ENCODE results near the gene ZFP69.

The ZFP69 gene

DNA sequence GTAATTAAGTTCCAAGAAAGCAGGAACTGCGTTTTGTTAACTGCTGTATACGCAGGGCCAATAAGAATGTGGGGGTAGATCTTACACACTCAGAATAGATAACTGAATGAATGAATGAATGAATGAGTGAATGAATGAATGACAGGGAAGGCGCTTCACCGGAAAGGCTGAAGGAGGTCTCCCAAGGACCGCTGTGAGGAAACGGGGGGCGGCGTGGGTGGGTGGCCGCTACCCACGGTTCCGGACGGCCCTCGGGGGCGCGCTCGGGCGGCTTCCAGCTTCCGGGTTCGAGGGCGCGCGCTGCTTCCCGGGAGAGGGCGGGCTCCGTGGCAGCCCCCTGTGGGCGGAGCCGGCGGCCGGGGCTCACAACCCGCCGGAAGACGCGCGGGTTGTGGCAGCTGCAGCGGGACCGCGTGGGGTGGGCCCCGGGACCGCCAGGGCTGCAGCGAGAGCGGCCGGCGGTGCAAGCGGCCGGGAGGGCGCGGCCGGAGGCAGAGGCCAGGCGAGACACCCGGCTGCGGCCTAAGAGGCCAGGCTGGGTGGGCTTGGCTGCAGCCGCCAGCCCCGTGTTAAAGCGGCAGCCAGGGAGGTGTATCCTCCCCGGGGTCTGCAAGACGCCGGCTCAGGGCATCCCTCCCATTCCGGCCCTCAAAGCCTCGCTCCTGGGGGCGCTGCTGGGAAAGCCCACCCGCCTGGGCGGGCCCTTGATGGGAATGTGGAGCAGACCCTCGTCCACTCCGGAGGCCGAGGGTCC is at the start of gene ZFP69:
ZFP69 (plus strand) TSS at position 367 of the 754 bp plus-strand sequence. CDS start 2,072 bp downstream, outside the sequence.
- H3K27ac ChIP-seq = no peak within 1 kb of the TSS
- TF ChIP-seq ZFX (IDR thresholded peaks at IDR 0.05) = no peak
- TF ChIP-seq, protein P1, sequence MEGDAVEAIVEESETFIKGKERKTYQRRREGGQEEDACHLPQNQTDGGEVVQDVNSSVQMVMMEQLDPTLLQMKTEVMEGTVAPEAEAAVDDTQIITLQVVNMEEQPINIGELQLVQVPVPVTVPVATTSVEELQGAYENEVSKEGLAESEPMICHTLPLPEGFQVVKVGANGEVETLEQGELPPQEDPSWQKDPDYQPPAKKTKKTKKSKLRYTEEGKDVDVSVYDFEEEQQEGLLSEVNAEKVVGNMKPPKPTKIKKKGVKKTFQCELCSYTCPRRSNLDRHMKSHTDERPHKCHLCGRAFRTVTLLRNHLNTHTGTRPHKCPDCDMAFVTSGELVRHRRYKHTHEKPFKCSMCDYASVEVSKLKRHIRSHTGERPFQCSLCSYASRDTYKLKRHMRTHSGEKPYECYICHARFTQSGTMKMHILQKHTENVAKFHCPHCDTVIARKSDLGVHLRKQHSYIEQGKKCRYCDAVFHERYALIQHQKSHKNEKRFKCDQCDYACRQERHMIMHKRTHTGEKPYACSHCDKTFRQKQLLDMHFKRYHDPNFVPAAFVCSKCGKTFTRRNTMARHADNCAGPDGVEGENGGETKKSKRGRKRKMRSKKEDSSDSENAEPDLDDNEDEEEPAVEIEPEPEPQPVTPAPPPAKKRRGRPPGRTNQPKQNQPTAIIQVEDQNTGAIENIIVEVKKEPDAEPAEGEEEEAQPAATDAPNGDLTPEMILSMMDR (conservative IDR thresholded peaks at IDR 0.05) = no peak

- TF ChIP-seq, protein P1 (conservative IDR thresholded peaks at IDR 0.05) = no peak
- no peak for TF ChIP-seq ZFX (IDR thresholded peaks at IDR 0.05)
- no peak overlapping the region for H3K27ac ChIP-seq
These were observed 45.7 kb upstream of the ZFP69 start for GRCh38 chr1:40431385-40431784.

GRCh38 chr1:40432644-40433390 is 44.3 kb upstream of the ZFP69 start:
- H3K27ac ChIP-seq = no peak overlapping the region
- TF ChIP-seq, protein P1 (conservative IDR thresholded peaks at IDR 0.05) = no peak

- TF ChIP-seq ZFX (IDR thresholded peaks at IDR 0.05) = no peak
- TF ChIP-seq, protein P1 (conservative IDR thresholded peaks at IDR 0.05) = no peak
- no peak overlapping the region for H3K27ac ChIP-seq
These were observed 41.6 kb upstream of the ZFP69 start for GRCh38 chr1:40435471-40435870.

GRCh38 chr1:40435876-40436275 is 41.2 kb upstream of the ZFP69 start:
- TF ChIP-seq, protein P1 (conservative IDR thresholded peaks at IDR 0.05) = no peak
- TF ChIP-seq ZFX (IDR thresholded peaks at IDR 0.05) = no peak
- H3K27ac ChIP-seq = no peak overlapping the region

- no peak overlapping the region for H3K27ac ChIP-seq
- no peak for TF ChIP-seq ZFX (IDR thresholded peaks at IDR 0.05)
- TF ChIP-seq, protein P1 (conservative IDR thresholded peaks at IDR 0.05) = peak; percentile 89
These were observed 38.6 kb upstream of the ZFP69 start for GRCh38 chr1:40438391-40439015.

DNA sequence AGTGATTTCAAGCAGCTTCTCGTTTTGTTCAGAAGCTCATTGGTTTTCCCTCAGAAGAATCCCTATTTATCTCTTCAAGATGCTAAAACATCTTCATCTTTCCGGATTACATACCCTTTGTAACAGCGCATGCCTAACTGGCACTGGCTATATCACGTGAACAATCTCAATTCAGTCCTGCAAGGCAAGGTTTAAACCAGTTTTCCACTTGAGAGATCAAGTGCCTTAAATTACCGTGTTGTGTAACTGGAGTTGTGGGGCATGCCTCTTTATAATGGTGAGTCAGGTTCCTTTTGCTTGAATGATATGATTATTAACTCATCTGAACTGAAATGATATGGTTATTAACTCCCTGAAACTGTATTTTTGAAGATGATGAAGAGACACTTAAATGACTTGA is 37.8 kb upstream of the ZFP69 start:
- no peak overlapping the region for H3K27ac ChIP-seq
- TF ChIP-seq ZFX (IDR thresholded peaks at IDR 0.05) = no peak
- TF ChIP-seq, protein P1 (conservative IDR thresholded peaks at IDR 0.05) = no peak

Data from C4-2B (cell line).